ENCODE data around the gene TMEM174.

DNA sequence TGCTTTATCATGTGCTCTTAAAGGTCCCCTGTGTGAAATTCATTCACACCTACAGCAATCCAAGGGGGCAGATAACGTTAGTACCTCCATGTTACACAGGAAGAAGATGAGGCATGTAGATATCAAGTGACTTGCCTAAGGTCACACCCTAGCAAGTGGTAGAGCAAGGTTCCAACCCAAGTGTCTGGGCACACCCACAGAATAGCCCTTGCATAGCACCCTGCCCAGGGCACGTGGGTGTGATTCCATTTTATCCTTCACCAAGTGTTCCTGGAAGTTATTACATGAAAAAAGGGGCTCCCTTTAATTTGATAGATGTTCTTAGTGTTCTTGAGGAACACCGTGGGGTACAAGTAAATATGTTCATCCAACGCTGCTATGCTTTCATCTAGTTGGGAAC, 47.7 kb upstream of the TMEM174 start:
- no peak for TF ChIP-seq EZH2phosphoT487 (IDR thresholded peaks at IDR 0.05; ENCODE audit: borderline replicate concordance, low read depth, low read length)
- TF ChIP-seq, protein P1, sequence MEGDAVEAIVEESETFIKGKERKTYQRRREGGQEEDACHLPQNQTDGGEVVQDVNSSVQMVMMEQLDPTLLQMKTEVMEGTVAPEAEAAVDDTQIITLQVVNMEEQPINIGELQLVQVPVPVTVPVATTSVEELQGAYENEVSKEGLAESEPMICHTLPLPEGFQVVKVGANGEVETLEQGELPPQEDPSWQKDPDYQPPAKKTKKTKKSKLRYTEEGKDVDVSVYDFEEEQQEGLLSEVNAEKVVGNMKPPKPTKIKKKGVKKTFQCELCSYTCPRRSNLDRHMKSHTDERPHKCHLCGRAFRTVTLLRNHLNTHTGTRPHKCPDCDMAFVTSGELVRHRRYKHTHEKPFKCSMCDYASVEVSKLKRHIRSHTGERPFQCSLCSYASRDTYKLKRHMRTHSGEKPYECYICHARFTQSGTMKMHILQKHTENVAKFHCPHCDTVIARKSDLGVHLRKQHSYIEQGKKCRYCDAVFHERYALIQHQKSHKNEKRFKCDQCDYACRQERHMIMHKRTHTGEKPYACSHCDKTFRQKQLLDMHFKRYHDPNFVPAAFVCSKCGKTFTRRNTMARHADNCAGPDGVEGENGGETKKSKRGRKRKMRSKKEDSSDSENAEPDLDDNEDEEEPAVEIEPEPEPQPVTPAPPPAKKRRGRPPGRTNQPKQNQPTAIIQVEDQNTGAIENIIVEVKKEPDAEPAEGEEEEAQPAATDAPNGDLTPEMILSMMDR (conservative IDR thresholded peaks at IDR 0.05; ENCODE audit: low read length), result no peak

All from OCI-LY7 (cell line).